CD4-positive, alpha-beta T cell (primary cell): ENCODE results near the gene CTNNA2. TPM values are rescaled to one million over a fixed set of nuclear protein-coding genes. Genes with fewer than 3 reads are reported as not detected.

Experiments
- ATAC-seq: fragments of 200-7000 bp; cut with Tn5 transposase; one replicate; pipeline ENCODE4 v1.10.0; 2022; ENCODE audit warnings: mild to moderate bottlenecking; ENCODE audit not compliant: poor library complexity
- CTCF ChIA-PET: fragments of 350-600 bp; sonication (Branson Sonifier 250); formaldehyde crosslinking; loops from one replicate; lab custom pipeline; 2021; ENCODE audit warnings: antibody characterized with exemption, inconsistent platforms; lab: Charles Lee
- POLR2A ChIA-PET: fragments of 350-600 bp; sonication (Branson Sonifier 250); formaldehyde crosslinking; loops from one replicate; lab custom pipeline; 2021; ENCODE audit warnings: antibody characterized with exemption, inconsistent platforms; lab: Charles Lee
- DNase-seq, 14 experiments: peaks; one replicate each; pipeline ENCODE4 v3.0.0-alpha.2; 2013 to 2020; ENCODE audit warnings: mixed read lengths in 2 of 14
- H3K27ac ChIP-seq, 2 donors: one replicate each; pipeline versions ENCODE4 v1.5.1 to v1.7.0; 2013; ENCODE audit warnings: low read length in 2 of 2, low read depth in 1 of 2, mild to moderate bottlenecking in 1 of 2
- H3K27me3 ChIP-seq, 2 experiments: 1 replicate in 1 of 2; 2 replicates in 1 of 2; pipeline versions ENCODE4 v1.6.1 to v1.7.0; 2013; ENCODE audit warnings: low read length in 2 of 2, control low read depth in 1 of 2, mild to moderate bottlenecking in 1 of 2, moderate library complexity in 1 of 2; ENCODE audit not compliant: insufficient read depth in 2 of 2, control insufficient read depth in 1 of 2
- H3K36me3 ChIP-seq: one replicate; pipeline ENCODE4 v1.6.1; 2013; ENCODE audit warnings: low read length, control low read depth; ENCODE audit not compliant: insufficient read depth
- H3K4me1 ChIP-seq: one replicate; pipeline ENCODE4 v1.6.1; 2013; ENCODE audit warnings: low read length, control low read depth; ENCODE audit not compliant: insufficient read depth
- H3K4me3 ChIP-seq: one replicate; pipeline ENCODE4 v1.5.1; 2013; ENCODE audit warnings: mild to moderate bottlenecking, low read length, moderate library complexity
- H3K9me3 ChIP-seq, 2 experiments: 1 replicate in 1 of 2; 2 replicates in 1 of 2; pipeline versions ENCODE4 v1.6.1 to v1.7.0; 2013; ENCODE audit warnings: low read length in 2 of 2, mild to moderate bottlenecking in 2 of 2, control low read depth in 1 of 2, moderate library complexity in 1 of 2; ENCODE audit not compliant: control insufficient read depth in 1 of 2, insufficient read depth in 1 of 2
- H3K27ac Mint-ChIP-seq: one replicate; pipeline ENCODE4 v1.8.0; 2020; ENCODE audit warnings: mixed read lengths
- H3K27me3 Mint-ChIP-seq: one replicate; pipeline ENCODE4 v1.8.0; 2021; ENCODE audit warnings: mixed read lengths
- H3K36me3 Mint-ChIP-seq: one replicate; pipeline ENCODE4 v1.8.0; 2021; ENCODE audit warnings: low read depth, mixed read lengths
- H3K4me1 Mint-ChIP-seq: one replicate; pipeline ENCODE4 v1.8.0; 2021; ENCODE audit warnings: low read depth, mixed read lengths
- H3K4me3 Mint-ChIP-seq: one replicate; pipeline ENCODE4 v1.8.0; 2020; ENCODE audit warnings: mild to moderate bottlenecking, mixed read lengths
- H3K9me3 Mint-ChIP-seq: one replicate; pipeline ENCODE4 v1.8.0; 2020; ENCODE audit warnings: mixed read lengths
- CTCF ChIP-seq: fragments of 200-600 bp; IDR thresholded peaks from one replicate; pipeline ENCODE4 v1.8.0; 2022; ENCODE audit warnings: antibody characterized with exemption, mild to moderate bottlenecking
- intact Hi-C, 2 experiments: fragments of 100-400 bp; cut with DNase I in 1 of 2; cut with micrococcal nuclease in 1 of 2; formaldehyde crosslinking; loops; one replicate each; pipeline versions ENCODE4 v1.15.1 to v1.9.0; 2023 to 2025; cut with DNase I, micrococcal nuclease
- total RNA-seq, 174 experiments: library from RNA in 2 of 174; stranded (reverse) in 2 of 174; gene quantifications; one replicate each; pipeline ENCODE4 v1.2.3 and lab custom pipeline; 2021 to 2026

Gene CTNNA2
- total RNA-seq, 2 experiments from 2014 or later, result not detected

GRCh38 chr2:80111185-80111584 lies 598.3 kb downstream of the CTNNA2 start:
- Histone ChIP-seq H3K9me3 (peaks cover 0 to 9% of the 10 kb centered on the region in 2 experiments), H3K27ac (no peak overlapping the region), H3K4me3 (no peak overlapping the region), H3K4me1 (no peaks in the 10 kb centered on the region), H3K36me3 (no peaks in the 10 kb centered on the region), H3K27me3 (no peaks in the 10 kb centered on the region)
- intact Hi-C loops, result no loop called here
- Mint-ChIP-seq H3K4me1 (no peaks in the 10 kb centered on the region), H3K4me3 (no peak overlapping the region), H3K36me3 (no peaks in the 10 kb centered on the region), H3K27ac (no peak overlapping the region), H3K9me3 (peaks cover 9% of the 10 kb centered on the region), H3K27me3 (no peaks in the 10 kb centered on the region)
- ChIA-PET POLR2A (no interaction called here), CTCF (no interaction called here)
- ATAC-seq (no peak), DNase-seq (no peak)
- TF ChIP-seq CTCF, result no peak

- H3K36me3 ChIP-seq, result no peaks in the 10 kb centered on the region
- Mint-ChIP-seq H3K27ac (no peak overlapping the region), H3K36me3 (no peaks in the 10 kb centered on the region), H3K27me3 (no peaks in the 10 kb centered on the region), H3K4me1 (no peaks in the 10 kb centered on the region), H3K4me3 (no peak overlapping the region), H3K9me3 (peaks cover 11% of the 10 kb centered on the region)
- no peak for TF ChIP-seq CTCF
- intact Hi-C loops, result no loop called here
- no peaks in the 10 kb centered on the region for H3K4me1 ChIP-seq
- H3K4me3 ChIP-seq, result no peak overlapping the region
- ChIA-PET POLR2A (no interaction called here), CTCF (no interaction called here)
- no peaks in the 10 kb centered on the region for H3K27me3 ChIP-seq
- ATAC-seq, result no peak
- H3K27ac ChIP-seq, result no peak overlapping the region
- DNase-seq, result no peak
- H3K9me3 ChIP-seq, result peaks cover 0 to under 1% of the 10 kb centered on the region in 2 experiments
Observed at GRCh38 chr2:80112790-80113189, 599.9 kb downstream of the CTNNA2 start.

- POLR2A ChIA-PET, result no interaction called here
- Histone ChIP-seq H3K36me3 (no peaks in the 10 kb centered on the region), H3K4me3 (no peak overlapping the region), H3K4me1 (no peaks in the 10 kb centered on the region), H3K27ac (no peak overlapping the region), H3K27me3 (no peaks in the 10 kb centered on the region), H3K9me3 (no peaks in the 10 kb centered on the region)
- Mint-ChIP-seq H3K27me3 (no peaks in the 10 kb centered on the region), H3K4me3 (no peak overlapping the region), H3K4me1 (no peaks in the 10 kb centered on the region), H3K9me3 (peaks cover 11% of the 10 kb centered on the region), H3K36me3 (no peaks in the 10 kb centered on the region), H3K27ac (no peak overlapping the region)
- intact Hi-C loops, result no loop called here
- CTCF ChIA-PET, result no interaction called here
- DNase-seq (no peak), ATAC-seq (no peak)
- TF ChIP-seq CTCF, result no peak
Observed at GRCh38 chr2:80113399-80113798, 600.5 kb downstream of the CTNNA2 start.
